HG03066 (cell line): ENCODE measurements around the gene TMEM52B.
"Not testable (repeated sequence)": the region's sequence is repeated elsewhere in the genome, so short reads cannot be mapped to it uniquely, and the experiment has no call there.

Source experiments
- ATAC-seq: cut with Tn5 transposase; IDR thresholded peaks from one replicate; pipeline ENCODE4 v1.9.1; 2021; ENCODE audit warnings: low read depth; ENCODE audit not compliant: unreplicated experiment

Gene TMEM52B

GRCh38 chr12:10170216-10170615 lies 8.6 kb upstream of the TMEM52B start:
- no peak for ATAC-seq

DNA sequence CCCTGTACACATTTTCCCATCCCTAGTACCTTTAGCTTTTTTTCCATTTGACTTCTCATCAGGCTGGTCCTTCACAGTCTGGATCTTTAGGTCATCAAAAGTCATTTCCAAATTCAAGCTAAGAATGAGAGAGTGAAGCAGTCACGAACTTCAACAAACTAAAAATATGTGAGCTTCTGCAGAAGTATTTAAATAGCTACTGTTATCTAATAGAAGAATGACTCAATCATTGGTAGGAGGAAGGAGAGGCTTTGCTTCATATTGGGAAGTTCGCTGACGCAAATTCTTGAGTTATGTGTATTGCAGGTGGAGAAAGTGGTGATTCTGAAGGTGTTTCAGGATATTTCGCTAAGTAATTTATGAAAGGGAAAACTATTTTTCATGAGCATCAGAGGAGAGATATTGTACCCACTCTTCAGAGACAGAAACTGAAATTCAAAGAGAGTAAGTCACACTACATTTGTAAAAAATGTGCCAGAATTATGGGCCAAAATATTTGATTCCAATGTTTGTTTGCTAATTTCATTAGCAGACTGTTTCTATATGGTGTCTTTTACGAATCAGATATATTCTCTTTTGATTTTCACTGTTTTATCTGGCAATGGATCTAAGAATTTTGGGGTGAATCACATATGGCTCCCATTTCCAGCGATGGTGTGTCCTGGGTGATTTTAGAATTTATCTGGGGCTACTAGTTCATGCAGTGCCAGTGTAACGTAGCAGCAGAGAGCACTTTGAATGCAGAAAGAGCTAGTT lies 6.7 kb upstream of the TMEM52B start, which contains the start of gene OLR1:
Gene OLR1 (minus strand): TSS at position 160 of the 756 bp plus-strand sequence. CDS start 55 bp downstream, at position 105.
- ATAC-seq = no peak

GRCh38 chr12:10174986-10175614 lies 3.7 kb upstream of the TMEM52B start:
- ATAC-seq = no peak

DNA sequence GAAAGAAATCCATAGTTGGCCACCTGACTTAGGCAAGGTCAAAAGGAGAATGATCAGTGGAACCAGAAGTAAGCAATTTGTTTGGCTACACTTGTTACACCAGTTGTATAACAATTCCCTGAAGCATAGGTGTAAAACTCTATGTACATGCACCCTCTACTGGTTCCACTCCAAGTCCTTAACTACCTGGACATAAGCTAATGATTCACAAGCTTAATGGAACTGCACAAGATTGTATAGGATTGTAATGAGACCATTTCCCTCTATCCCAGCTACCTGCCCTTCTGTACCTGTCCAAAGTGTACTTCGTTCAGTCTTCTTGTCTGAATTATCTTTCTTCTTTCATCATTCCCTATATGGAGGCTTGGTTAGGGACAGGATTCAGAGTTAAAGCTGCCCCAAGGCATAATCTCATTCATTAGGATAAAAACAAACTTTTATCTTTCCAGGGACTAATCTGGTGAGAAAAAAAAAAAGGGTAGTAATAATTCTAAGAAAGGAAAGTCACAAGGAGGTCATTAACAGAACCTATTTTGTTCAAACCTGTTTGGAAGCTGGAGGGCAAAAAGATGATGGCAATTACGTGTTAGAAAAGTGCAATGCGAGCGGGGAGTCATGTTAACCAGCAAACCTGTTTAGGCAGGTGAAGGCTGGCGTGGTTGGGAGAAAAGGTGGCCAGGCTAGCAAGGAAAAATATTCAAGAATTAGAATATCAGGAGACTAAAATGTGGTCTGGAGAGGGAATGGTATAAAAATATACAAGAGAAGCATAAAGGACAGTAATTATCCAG lies 2.8 kb upstream of the TMEM52B start:
- no peak for ATAC-seq

DNA sequence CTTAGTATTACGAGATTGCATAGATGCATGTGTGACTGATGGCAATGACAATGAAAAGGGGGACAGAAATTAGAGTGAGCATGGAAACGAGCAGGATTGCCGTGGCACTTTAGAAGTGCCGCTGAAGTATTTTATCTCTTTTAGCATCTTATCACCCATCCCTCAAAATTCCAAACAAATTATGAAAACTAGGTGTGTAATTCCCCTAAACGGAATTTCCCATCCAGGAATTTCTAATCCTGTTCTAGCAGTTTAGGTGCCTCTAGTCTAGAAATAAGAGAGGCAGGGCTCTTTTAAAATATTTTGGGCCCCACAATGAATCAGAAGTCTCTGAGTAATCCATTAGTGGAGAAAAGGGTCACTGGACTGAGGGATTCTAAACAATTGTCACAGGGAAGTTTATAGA lies 947 bp downstream of the TMEM52B start:
- ATAC-seq = no peak

- ATAC-seq = no peak
Observed at GRCh38 chr12:10182354-10183049, 3.7 kb downstream of the TMEM52B start.

DNA sequence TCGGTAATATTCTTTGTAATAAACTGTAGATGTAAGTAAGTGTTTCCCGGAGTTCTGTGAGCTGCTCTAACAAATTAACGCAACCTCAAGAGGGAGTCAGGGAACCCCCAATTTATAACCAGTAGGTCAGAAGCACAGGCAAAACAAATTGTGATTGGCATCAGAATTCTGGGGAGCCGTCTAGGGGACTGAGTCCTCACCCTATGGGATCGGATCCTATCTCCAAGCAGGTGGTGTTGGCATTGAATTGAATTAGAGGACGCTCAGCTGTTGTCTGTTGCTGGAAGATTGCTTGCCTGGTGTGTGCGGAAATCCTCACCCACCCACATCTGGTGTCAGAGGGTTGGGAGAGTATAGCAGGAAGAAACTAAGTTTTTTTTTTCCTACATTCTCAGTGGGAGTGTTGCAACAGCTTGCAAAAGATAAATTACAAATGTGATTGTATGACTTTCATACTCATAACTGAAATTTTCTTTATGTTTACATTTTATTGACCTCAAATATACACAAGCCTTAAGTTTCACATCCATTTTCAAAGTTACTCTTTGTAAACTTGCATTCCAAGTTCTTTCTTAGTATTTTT lies 5.5 kb downstream of the TMEM52B start:
- no peak for ATAC-seq

DNA sequence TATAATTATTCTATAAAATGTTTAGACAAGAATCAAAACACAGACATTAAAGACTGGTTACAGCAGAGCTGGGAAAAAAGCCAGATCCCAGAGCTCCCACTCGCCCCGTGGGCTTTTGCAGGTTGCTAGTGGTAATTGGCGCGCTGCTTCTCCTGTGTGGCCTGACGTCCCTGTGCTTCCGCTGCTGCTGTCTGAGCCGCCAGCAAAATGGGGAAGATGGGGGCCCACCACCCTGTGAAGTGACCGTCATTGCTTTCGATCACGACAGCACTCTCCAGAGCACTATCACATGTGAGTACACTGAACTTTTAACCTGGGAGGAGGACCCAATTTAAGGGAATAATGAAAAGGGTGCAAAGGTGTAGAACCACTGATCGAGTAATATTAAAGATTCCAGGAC lies 7.5 kb downstream of the TMEM52B start:
- ATAC-seq = no peak

DNA sequence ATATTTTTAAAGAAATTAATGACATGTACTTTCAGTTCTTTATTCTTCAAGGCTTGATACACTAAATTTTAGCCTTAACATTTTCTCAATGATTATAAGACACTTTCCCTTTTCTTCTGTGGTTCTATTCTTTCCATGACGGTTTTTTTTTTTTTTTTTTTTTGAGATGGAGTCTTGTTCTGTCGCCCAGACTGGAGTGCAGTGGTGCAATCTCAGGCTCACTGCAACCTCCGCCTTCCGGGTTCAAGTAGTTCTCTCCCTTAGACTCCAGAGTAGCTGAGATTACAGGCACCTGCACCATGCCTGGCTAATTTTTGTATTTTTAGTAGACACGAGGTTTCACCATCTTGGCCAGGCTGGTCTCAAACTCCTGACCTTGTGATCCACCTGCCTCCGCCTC lies 8.1 kb downstream of the TMEM52B start:
- not testable (repeated sequence) for ATAC-seq

GRCh38 chr12:10189653-10190052 lies 10.8 kb downstream of the TMEM52B start:
- no peak for ATAC-seq

- no peak for ATAC-seq
Observed at GRCh38 chr12:10190558-10191388, 11.9 kb downstream of the TMEM52B start.

- no peak for ATAC-seq
Observed at GRCh38 chr12:10191865-10192264, 13.0 kb downstream of the TMEM52B start.

DNA sequence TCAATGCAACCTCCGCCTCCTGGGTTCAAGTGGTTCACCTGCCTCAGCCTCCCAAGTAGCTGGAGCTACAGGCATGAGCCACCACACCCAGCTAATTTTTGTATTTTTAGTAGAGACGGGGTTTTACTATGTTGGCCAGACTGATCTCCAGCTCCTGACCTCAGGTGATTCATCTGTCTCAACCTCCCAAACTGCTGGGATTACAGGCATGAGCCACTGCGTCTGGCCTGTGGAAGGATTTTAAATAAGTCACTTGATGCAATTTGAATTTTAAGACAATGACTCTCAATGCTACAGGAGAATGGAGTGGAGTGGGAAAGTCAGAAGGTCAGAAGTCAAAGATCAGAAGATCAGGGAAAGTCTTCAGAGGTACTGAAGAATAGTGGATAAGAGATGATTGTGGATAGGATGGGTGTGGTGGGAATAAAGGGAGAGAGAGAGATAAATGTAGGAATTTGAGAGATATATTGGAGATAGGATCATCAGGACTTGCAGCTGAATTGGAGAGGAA lies 15.4 kb downstream of the TMEM52B start:
- ATAC-seq = no peak

GRCh38 chr12:10196210-10196609 lies 17.4 kb downstream of the TMEM52B start:
- ATAC-seq = peak; percentile 79

- ATAC-seq = no peak
Observed at GRCh38 chr12:10197879-10198278, 19.0 kb downstream of the TMEM52B start.

- not testable (repeated sequence) for ATAC-seq
Observed at GRCh38 chr12:10204495-10204894, 25.7 kb downstream of the TMEM52B start.

- no peak for ATAC-seq
Observed at GRCh38 chr12:10205220-10205807, 26.5 kb downstream of the TMEM52B start.

DNA sequence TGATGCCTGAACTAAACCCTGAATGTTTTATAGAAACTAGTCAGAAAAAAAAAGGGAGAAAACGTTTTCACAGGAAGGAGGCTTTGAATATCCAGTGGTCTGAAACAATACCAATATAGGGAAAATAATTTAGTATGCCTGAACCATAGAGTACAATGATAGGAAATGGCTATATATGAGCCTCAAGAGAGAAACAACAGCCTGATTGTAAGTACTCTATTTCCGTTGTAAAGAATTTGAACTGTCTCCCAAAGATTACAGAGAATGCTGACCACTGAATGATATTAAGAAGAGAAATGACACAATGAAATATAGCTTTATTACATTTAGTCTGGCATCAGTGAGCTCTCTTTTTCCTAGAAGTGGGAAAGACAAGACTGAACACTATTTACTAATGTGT lies 28.3 kb downstream of the TMEM52B start:
- ATAC-seq = no peak

DNA sequence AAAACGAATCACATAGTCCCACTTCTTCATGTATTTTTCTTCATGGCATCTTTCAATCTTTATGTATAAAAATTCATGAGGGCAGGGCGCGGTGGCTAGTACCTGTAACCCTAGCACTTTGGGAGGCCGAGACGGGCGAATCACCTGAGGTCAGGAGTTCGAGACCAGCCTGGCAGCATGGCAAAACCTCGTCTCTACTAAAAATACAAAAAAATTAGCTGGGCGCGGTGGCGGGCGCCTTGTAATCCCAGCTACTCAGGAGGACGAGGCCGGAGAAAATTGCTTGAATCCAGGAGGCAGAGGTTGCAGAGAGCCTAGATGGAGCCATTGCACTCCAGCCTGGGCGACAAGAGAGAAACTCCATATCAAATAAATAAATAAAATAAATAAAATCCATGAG lies 31.4 kb downstream of the TMEM52B start:
- no peak for ATAC-seq
